Measurements from ENCODE around the gene BBOX1.

The BBOX1 gene

DNA sequence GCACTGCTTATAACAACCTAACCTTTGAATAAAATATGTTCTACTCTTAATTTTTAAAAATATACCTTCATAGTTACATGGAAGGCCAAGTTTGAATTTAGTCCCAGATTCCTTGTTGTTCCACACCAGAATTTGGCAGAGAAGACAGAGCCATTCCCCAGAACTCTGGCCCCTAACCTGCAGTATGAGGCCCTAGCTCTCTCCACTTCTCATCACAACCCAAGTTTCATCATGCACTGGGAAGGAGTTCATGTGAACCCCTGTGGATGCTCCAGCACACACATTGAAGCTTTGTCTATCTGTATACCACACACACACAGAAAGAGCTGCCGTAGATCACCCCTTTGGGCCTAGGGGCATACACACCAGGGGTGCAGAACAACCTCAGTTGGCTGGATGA, 10.6 kb upstream of the BBOX1 start:
- TF ChIP-seq, protein P1, sequence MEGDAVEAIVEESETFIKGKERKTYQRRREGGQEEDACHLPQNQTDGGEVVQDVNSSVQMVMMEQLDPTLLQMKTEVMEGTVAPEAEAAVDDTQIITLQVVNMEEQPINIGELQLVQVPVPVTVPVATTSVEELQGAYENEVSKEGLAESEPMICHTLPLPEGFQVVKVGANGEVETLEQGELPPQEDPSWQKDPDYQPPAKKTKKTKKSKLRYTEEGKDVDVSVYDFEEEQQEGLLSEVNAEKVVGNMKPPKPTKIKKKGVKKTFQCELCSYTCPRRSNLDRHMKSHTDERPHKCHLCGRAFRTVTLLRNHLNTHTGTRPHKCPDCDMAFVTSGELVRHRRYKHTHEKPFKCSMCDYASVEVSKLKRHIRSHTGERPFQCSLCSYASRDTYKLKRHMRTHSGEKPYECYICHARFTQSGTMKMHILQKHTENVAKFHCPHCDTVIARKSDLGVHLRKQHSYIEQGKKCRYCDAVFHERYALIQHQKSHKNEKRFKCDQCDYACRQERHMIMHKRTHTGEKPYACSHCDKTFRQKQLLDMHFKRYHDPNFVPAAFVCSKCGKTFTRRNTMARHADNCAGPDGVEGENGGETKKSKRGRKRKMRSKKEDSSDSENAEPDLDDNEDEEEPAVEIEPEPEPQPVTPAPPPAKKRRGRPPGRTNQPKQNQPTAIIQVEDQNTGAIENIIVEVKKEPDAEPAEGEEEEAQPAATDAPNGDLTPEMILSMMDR (conservative IDR thresholded peaks at IDR 0.05) = no peak
- H3K27ac ChIP-seq = no peak overlapping the region

- H3K27ac ChIP-seq = no peak overlapping the region
- TF ChIP-seq, protein P1 (conservative IDR thresholded peaks at IDR 0.05) = no peak
Measured at GRCh38 chr11:27031754-27032153, 8.9 kb upstream of the BBOX1 start.

GRCh38 chr11:27039873-27040272, 742 bp upstream of the BBOX1 start:
- TF ChIP-seq, protein P1 (conservative IDR thresholded peaks at IDR 0.05) = no peak
- H3K27ac ChIP-seq = no peak overlapping the region

DNA sequence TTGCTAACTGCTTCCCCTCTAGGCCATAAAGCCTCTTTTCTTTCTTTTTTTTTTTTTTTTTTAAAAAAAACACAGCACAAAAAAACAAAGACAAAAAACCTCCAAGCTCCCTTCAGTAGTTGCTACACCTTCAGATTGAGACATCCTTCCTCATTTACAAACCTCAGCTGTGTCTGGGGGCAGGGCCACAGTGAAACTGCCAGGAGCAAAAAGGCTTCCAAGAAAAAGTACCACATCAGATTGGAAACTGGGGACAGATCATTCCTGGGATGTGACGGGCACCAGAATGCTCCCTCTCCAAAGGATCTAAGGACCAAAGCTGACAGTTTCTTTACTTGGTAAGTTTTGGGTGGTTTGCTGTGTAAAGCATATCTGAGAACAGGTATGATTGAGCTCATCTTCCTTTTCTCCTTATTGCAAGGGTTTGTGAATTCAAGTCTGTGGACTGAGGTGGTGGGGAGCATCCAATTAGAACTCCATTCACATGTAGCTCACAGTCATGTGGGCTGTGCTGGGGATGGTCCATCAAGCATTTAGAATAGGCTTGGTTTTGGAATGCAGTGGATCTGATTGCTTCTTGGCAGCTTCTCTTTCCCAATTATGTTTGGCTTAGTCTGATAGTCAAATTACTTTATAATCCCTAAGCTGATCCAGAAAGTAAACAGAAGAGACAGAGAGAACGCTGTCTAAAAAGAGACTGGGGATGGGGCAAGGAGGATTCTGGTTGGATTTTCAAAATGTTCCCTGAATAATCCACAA, 705 bp downstream of the BBOX1 start:
- H3K27ac ChIP-seq = no peak overlapping the region
- TF ChIP-seq, protein P1 (conservative IDR thresholded peaks at IDR 0.05) = no peak

GRCh38 chr11:27046956-27047355, 6.3 kb downstream of the BBOX1 start:
- TF ChIP-seq, protein P1 (conservative IDR thresholded peaks at IDR 0.05) = no peak
- H3K27ac ChIP-seq = no peak overlapping the region

DNA sequence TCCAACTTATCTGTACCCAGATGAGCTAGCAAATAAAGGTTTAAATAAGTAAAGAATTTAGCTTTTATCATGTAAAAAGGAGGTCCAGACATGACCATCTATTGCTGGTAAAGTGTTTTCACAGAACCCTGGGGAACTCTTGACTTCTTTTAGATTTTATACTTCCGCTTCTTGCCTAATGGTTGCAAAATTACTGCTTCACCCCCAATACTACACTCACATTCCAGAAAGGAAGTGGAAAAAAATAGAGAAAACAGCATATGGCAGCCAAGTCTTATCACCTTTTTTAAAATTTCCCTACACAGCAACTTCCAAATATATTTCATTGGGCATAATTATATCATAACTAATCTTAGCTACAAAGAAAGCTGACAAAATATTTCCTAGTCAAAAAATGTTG, 12.1 kb downstream of the BBOX1 start:
- TF ChIP-seq, protein P1 (conservative IDR thresholded peaks at IDR 0.05) = no peak
- H3K27ac ChIP-seq = peak overlapping the region; percentile 44

DNA sequence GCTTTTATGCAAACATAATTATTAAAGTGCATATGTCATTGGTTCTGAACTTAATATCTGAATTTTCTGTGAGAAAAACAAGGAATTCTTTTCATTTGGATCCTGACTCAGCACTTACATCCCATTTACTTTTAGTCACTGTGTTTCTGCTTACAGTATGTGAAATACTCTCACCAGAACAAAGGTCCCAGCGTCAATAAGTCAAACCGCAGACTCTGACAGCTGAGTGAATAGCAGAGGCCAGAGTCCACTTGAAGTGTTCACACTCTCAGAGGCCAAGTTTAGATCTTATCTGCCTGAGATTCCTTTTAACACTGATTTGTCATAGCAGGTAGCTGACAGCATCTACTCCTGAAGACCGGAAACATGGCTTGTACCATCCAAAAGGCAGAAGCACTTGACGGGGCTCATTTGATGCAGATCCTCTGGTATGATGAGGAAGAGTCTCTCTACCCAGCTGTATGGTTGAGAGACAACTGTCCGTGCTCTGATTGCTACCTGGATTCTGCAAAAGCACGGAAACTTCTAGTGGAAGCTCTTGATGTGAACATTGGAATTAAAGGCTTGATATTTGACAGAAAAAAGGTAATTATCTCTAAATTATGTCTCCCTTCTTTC, 14.6 kb downstream of the BBOX1 start:
- no peak overlapping the region for H3K27ac ChIP-seq
- TF ChIP-seq, protein P1 (conservative IDR thresholded peaks at IDR 0.05) = no peak
